Retinal pigment epithelial cell (primary cell): ENCODE measurements around the gene KRTAP4-3.
"Not testable (repeated sequence)": the region's sequence is repeated elsewhere in the genome, so short reads cannot be mapped to it uniquely, and the experiment has no call there.

ENCODE experiments used
- DNase-seq: peaks from one replicate; pipeline ENCODE4 v3.0.0-alpha.2; 2010; ENCODE audit warnings: low read depth
- H3K4me3 ChIP-seq: 2 replicates; pipeline ENCODE4 v1.5.1; 2011; ENCODE audit warnings: mild to moderate bottlenecking, low read length, control low read depth, moderate library complexity
- CTCF ChIP-seq: conservative IDR thresholded peaks from 2 replicates; pipeline ENCODE4 v1.5.1; 2011; ENCODE audit warnings: low read depth, low read length, control low read depth, inconsistent platforms

The KRTAP4-3 gene

GRCh38 chr17:41144846-41145245, 23.2 kb downstream of the KRTAP4-3 start:
- TF ChIP-seq CTCF, result no peak
- DNase-seq, result no peak
- H3K4me3 ChIP-seq, result no peak overlapping the region

- H3K4me3 ChIP-seq, result no peak overlapping the region
- no peak for DNase-seq
- no peak for TF ChIP-seq CTCF
These were observed 26.7 kb downstream of the KRTAP4-3 start for GRCh38 chr17:41141361-41141760.

GRCh38 chr17:41140360-41141131, 27.5 kb downstream of the KRTAP4-3 start, which contains the start of gene KRTAP4-6:
Gene KRTAP4-6, minus strand, starts transcription at chr17:41140544. Its CDS starts 57 bp downstream, at chr17:41140487.
- DNase-seq, result peak; percentile 73
- no peak within 1 kb of the TSS for H3K4me3 ChIP-seq
- no peak for TF ChIP-seq CTCF

- not testable (repeated sequence) for H3K4me3 ChIP-seq, DNase-seq
These were observed 28.2 kb downstream of the KRTAP4-3 start for GRCh38 chr17:41139865-41140264.

DNA sequence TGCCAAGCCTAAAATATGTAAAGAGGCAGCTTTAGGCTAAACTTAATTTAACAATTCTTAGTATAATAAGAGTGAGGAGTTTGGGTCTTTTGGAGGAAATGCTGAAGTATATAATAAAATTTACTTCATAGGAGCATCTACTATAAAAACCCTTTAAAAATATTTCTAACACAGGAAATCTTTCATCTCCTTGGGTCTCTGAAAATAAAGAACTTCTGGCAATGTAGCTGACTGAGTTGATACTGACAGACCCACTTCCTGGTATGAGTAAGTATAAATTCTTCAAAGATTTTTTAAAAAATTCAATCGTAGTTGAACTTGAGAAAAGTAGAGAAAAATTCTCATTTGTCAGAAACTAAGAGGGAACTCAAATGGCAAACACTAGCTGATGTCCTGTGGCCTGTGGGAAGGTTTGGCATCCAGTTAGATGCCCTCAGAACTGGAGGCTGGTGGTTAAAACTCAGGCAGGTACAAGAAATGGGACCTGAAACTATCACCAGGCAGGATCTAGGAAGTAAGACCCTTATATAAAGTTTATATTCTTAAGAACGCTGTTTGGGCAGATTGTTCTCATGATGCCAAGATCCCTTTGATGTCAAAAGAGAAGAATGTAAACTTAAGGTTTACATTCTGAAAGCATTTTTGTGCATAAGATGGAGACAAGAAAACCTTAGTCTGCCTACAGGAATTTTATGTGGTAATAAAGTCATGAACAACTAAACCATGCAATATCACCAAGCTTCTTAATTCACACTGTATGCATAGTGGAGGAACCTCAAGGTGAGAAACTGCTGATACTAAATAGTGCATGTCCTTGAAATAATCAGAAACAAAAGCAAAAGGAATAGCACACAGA, 33.9 kb downstream of the KRTAP4-3 start:
- no peak for DNase-seq
- TF ChIP-seq CTCF, result no peak

GRCh38 chr17:41131979-41132378, 36.0 kb downstream of the KRTAP4-3 start:
- TF ChIP-seq CTCF, result no peak
- DNase-seq, result no peak
- no peak overlapping the region for H3K4me3 ChIP-seq

More for the DNA sequence above, 33.9 kb downstream of the KRTAP4-3 start:
- no peak overlapping the region for H3K4me3 ChIP-seq

GRCh38 chr17:41127371-41127770, 40.6 kb downstream of the KRTAP4-3 start:
- no peak for DNase-seq
- TF ChIP-seq CTCF, result no peak
- no peak overlapping the region for H3K4me3 ChIP-seq
